K562 (cell line): Measurements from ENCODE around the gene SERGEF. TPM values are rescaled to one million over a fixed set of nuclear protein-coding genes. Genes with fewer than 3 reads are reported as not detected.

Experiments
- CEBPB ChIP-seq: fragments of 450-650 bp; IDR thresholded peaks from 2 replicates; pipeline ENCODE4 v1.6.1; 2016; ENCODE audit warnings: missing genetic modification characterization, missing compliant biosample characterization
- NFE2L1 ChIP-seq: fragments of 450-650 bp; IDR thresholded peaks from 2 replicates; pipeline ENCODE4 v1.6.1; 2016; ENCODE audit warnings: missing genetic modification characterization, low read depth, mild to moderate bottlenecking, missing compliant biosample characterization, moderate library complexity, borderline replicate concordance
- PKNOX1 ChIP-seq: fragments of 450-650 bp; IDR thresholded peaks from 2 replicates; pipeline ENCODE4 v1.6.1; 2016
- PYGO2 ChIP-seq: fragments of 450-650 bp; IDR thresholded peaks from 2 replicates; pipeline ENCODE4 v1.6.1; 2016; ENCODE audit warnings: mild to moderate bottlenecking, missing genetic modification characterization, moderate library complexity, missing compliant biosample characterization
- RCOR1 ChIP-seq, 2 experiments: IDR thresholded peaks; 2 replicates each; pipeline ENCODE4 v1.6.1; 2012; ENCODE audit warnings: low read depth in 2 of 2, low read length in 2 of 2, borderline replicate concordance in 1 of 2, improper control_type of control experiment in 1 of 2
- REST ChIP-seq, 2 experiments: fragments of 450-650 bp; formaldehyde crosslinking in 1 of 2; IDR thresholded peaks; 2 replicates each; pipeline versions ENCODE4 v1.4.0 to v1.6.1; 2014 to 2020; ENCODE audit warnings: mild to moderate bottlenecking in 2 of 2, borderline replicate concordance in 1 of 2, low read depth in 1 of 2
- SREBF1 ChIP-seq: fragments of 150-350 bp; IDR thresholded peaks from 2 replicates; pipeline ENCODE4 v1.6.1; 2014; ENCODE audit warnings: antibody characterized with exemption, low read depth, low read length, borderline replicate concordance
- SRF ChIP-seq, 2 experiments: fragments of 250-450, 450-650 bp in 1 of 2; sonication (Bioruptor Pico) in 1 of 2; sonication (generic) in 1 of 2; formaldehyde crosslinking; IDR thresholded peaks; 2 replicates each; pipeline versions ENCODE4 v1.5.0 to v1.5.1; 2020 to 2022; ENCODE audit warnings: mild to moderate bottlenecking in 1 of 2, missing genetic modification reagents in 1 of 2
- TBL1XR1 ChIP-seq, 2 experiments: IDR thresholded peaks; 2 replicates each; pipeline ENCODE4 v1.6.1; 2012; ENCODE audit warnings: improper control_type of control experiment in 2 of 2, low read length in 2 of 2, mild to moderate bottlenecking in 1 of 2
- THAP7 ChIP-seq: fragments of 250-450 bp; sonication (Bioruptor Pico); IDR thresholded peaks from 2 replicates; pipeline ENCODE4 v1.5.0; 2021
- U2AF2 ChIP-seq: fragments of 200-400 bp; formaldehyde crosslinking; optimal IDR thresholded peaks from 2 replicates; pipeline ENCODE3; 2017; ENCODE audit warnings: low read depth, mild to moderate bottlenecking, low read length
- ZKSCAN8 ChIP-seq: fragments of 200-800 bp; sonication (Bioruptor generic); IDR thresholded peaks from 2 replicates; pipeline ENCODE4 v1.6.1; 2016; ENCODE audit warnings: missing genetic modification characterization, missing compliant biosample characterization
- ZNF217 ChIP-seq: sonication (generic); formaldehyde crosslinking; IDR thresholded peaks from 2 replicates; pipeline ENCODE4 v1.8.0; 2022; ENCODE audit warnings: mild to moderate bottlenecking, missing genetic modification reagents
- ZNF561 ChIP-seq: fragments of 450-650 bp; formaldehyde crosslinking; conservative IDR thresholded peaks from 2 replicates; pipeline ENCODE4 v1.4.0; 2020; ENCODE audit warnings: mild to moderate bottlenecking, moderate library complexity
- ZNF639 ChIP-seq, 2 experiments: fragments of 200-800 bp in 1 of 2; sonication (Bioruptor generic) in 1 of 2; sonication (generic) in 1 of 2; formaldehyde crosslinking in 1 of 2; IDR thresholded peaks in 1 of 2; conservative IDR thresholded peaks in 1 of 2; 2 replicates each; pipeline versions ENCODE4 v1.5.0 to v1.6.1; 2016 to 2020; ENCODE audit warnings: missing compliant biosample characterization in 1 of 2, missing genetic modification characterization in 1 of 2, missing genetic modification reagents in 1 of 2
- polyA plus RNA-seq, 8 experiments: library from polyadenylated mRNA; depleted of rRNA in 4 of 8; stranded (reverse) in 5 of 8; unstranded in 3 of 8; fragments of >200 nt; fragmentation: Nextera tagmentation in 2 of 8; fragmentation: Illumina TruSeq in 1 of 8; extraction: Ambion mirVana in 2 of 8; extraction: Trizol in 1 of 8; gene quantifications; 2 replicates each; pipeline versions ENCODE4 v1.2.1 to v1.2.3, GENCODE V29; 2011 to 2014; ENCODE audit warnings: inconsistent platforms in 1 of 8, missing spikeins in 1 of 8
- total RNA-seq, 7 experiments: library from RNA; depleted of rRNA in 6 of 7; stranded (reverse); fragments of >200 nt in 6 of 7; fragmentation: Illumina TruSeq in 2 of 7; extraction: Trizol in 2 of 7; gene quantifications; 2 replicates each; pipeline versions ENCODE4 v1.2.1 to v1.2.3, GENCODE V29; 2011 to 2021; ENCODE audit warnings: low replicate concordance in 1 of 7

Gene SERGEF
- total and polyA plus RNA-seq, 9 of the 15 experiments (the other 6 are each of a cell fraction or from before 2014, with no cell fraction given): 10.2 to 28.0 (median 19.9) TPM

GRCh38 chr11:17921659-17922415 is 91.0 kb downstream of the SERGEF start (continued):
- TF ChIP-seq PKNOX1: no peak
- TF ChIP-seq ZNF639 (CRISPR knock-in tag; conservative IDR thresholded peaks at IDR 0.05 in 1 of 2, IDR thresholded peaks at IDR 0.05 in 1 of 2): no peak
- no peak for TF ChIP-seq NFE2L1 (tag)
- TF ChIP-seq CEBPB (tag): peak; percentile 62
- no peak for TF ChIP-seq TBL1XR1 (IDR thresholded peaks at IDR 0.05; ENCODE audit: low read length in 2 of 2)
- no peak for TF ChIP-seq REST (IDR thresholded peaks at IDR 0.05; ENCODE audit: borderline replicate concordance)
- TF ChIP-seq REST (CRISPR knock-in tag; IDR thresholded peaks at IDR 0.05; ENCODE audit: low read depth): no peak
- peak in 1 of 2 experiments; percentile 32; a peak in 1 of 4 replicates for TF ChIP-seq RCOR1 (IDR thresholded peaks at IDR 0.05; ENCODE audit: borderline replicate concordance in 1 of 2, low read depth in 2 of 2, low read length in 2 of 2)
- TF ChIP-seq ZKSCAN8 (CRISPR knock-in tag): no peak
- TF ChIP-seq SRF (CRISPR knock-in tag; IDR thresholded peaks at IDR 0.05): no peak
- no peak for TF ChIP-seq PYGO2 (tag)
- TF ChIP-seq SREBF1: no peak
- no peak for TF ChIP-seq U2AF2
- TF ChIP-seq THAP7 (CRISPR knock-in tag): no peak
- TF ChIP-seq ZNF217 (CRISPR knock-in tag): no peak
- TF ChIP-seq ZNF561 (CRISPR knock-in tag): no peak
